BE2C (cell line): ENCODE results near the gene DCANP1.

Experiments used
- DNase-seq: peaks from one replicate; pipeline ENCODE4 v3.0.0-alpha.2; 2020
- H3K27me3 ChIP-seq: fragments of 250-450 bp; sonication (Bioruptor Pico); 2 replicates; pipeline ENCODE4 v1.5.1; 2020; ENCODE audit warnings: mild to moderate bottlenecking
- H3K36me3 ChIP-seq: fragments of 250-450 bp; sonication (Bioruptor Pico); 2 replicates; pipeline ENCODE4 v1.5.1; 2020; ENCODE audit warnings: mild to moderate bottlenecking
- H3K4me1 ChIP-seq: fragments of 250-450 bp; sonication (Bioruptor Pico); 2 replicates; pipeline ENCODE4 v1.5.1; 2020
- H3K4me3 ChIP-seq: 2 replicates; pipeline ENCODE4 v1.5.1; 2011; ENCODE audit warnings: low read depth, low read length
- H3K9me3 ChIP-seq: fragments of 250-450 bp; sonication (Bioruptor Pico); 2 replicates; pipeline ENCODE4 v1.5.1; 2020
- TF ChIP-seq, protein P1 (sequence below): IDR thresholded peaks from 2 replicates; pipeline ENCODE4 v1.5.1; 2012; ENCODE audit warnings: mild to moderate bottlenecking, low read depth, low read length

The DCANP1 gene

GRCh38 chr5:135399794-135400542, 47.2 kb downstream of the DCANP1 start:
- TF ChIP-seq, protein P1, sequence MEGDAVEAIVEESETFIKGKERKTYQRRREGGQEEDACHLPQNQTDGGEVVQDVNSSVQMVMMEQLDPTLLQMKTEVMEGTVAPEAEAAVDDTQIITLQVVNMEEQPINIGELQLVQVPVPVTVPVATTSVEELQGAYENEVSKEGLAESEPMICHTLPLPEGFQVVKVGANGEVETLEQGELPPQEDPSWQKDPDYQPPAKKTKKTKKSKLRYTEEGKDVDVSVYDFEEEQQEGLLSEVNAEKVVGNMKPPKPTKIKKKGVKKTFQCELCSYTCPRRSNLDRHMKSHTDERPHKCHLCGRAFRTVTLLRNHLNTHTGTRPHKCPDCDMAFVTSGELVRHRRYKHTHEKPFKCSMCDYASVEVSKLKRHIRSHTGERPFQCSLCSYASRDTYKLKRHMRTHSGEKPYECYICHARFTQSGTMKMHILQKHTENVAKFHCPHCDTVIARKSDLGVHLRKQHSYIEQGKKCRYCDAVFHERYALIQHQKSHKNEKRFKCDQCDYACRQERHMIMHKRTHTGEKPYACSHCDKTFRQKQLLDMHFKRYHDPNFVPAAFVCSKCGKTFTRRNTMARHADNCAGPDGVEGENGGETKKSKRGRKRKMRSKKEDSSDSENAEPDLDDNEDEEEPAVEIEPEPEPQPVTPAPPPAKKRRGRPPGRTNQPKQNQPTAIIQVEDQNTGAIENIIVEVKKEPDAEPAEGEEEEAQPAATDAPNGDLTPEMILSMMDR = no peak
- Histone ChIP-seq H3K27me3 (no peaks in the 10 kb centered on the region), H3K4me3 (peak overlapping the region; percentile 93), H3K9me3 (no peaks in the 10 kb centered on the region; the same call in 1 of the 2 replicates), H3K4me1 (peaks cover 6% of the 10 kb centered on the region), H3K36me3 (peaks cover 6% of the 10 kb centered on the region)
- DNase-seq = no peak

DNA sequence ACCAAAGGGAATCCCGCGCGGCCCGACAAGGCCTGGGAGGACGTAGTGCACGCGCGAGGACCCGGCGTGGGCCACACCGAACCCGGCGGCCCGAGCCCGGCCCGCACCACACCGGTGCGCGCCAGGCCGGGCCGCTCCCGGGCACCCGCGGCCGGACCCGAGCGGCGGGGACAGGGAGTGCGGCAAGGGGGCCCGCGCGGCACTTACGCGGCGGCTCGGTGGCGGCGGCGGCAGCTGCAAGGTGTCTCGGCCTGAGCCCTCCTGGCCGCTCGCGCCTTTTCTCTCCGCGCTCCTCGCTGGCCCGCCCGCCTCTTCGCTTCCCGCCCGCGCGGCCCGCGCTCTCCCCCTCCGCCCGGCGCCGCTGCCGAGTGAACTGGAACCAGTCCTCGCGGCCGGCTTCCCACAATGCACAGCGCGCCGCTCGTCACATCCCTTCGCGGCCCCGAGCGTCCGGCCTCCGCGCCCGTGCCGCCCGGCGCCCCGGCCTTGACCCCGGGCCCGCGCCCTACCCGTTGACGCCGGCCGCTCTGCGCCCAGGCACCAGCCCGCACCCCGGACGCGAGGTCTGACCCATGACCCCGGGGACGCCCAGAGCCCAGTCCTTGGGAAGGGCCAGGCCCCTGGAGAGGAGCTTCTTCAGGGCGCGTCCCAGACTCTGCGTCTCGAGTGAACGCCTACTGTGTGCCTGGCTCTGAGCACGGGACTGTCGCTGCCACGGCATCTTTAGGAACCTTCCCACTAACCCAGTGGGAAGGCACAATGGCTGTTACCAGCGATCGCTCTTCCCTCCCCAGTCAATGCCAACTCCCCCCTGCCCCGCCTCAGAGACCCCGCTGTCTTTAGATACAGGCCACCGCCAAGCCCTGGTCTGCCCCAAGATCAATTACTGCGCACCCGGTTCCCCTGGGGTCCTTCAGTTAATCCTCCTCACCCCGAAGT, 48.0 kb downstream of the DCANP1 start, which contains the start of gene MACROH2A1:
MACROH2A1 (minus strand) TSS at position 377 of the 939 bp plus-strand sequence. CDS start 10,138 bp downstream, outside the sequence.
- H3K36me3 ChIP-seq = peaks cover 6% of the 10 kb centered on the region
- TF ChIP-seq, protein P1 = no peak
- H3K4me3 ChIP-seq = peak within 1 kb of the TSS; percentile 93
- peaks cover 6% of the 10 kb centered on the region for H3K4me1 ChIP-seq
- DNase-seq = peak; percentile 93
- no peaks in the 10 kb centered on the region for H3K9me3 ChIP-seq
- no peaks in the 10 kb centered on the region for H3K27me3 ChIP-seq

- no peaks in the 10 kb centered on the region for H3K9me3 ChIP-seq
- H3K4me3 ChIP-seq = peak overlapping the region; percentile 93
- H3K36me3 ChIP-seq = peaks cover 13% of the 10 kb centered on the region
- H3K4me1 ChIP-seq = peaks cover 6% of the 10 kb centered on the region
- TF ChIP-seq, protein P1 = no peak
- H3K27me3 ChIP-seq = no peaks in the 10 kb centered on the region
- peak; percentile 47 for DNase-seq
These were observed 48.8 kb downstream of the DCANP1 start for GRCh38 chr5:135398160-135398854.

- TF ChIP-seq, protein P1 = no peak
- Histone ChIP-seq H3K4me3 (0 out of 2 replicates have a peak overlapping the region, but pooled peaks have one; percentile 4), H3K36me3 (peaks cover 24% of the 10 kb centered on the region), H3K4me1 (peaks cover 6% of the 10 kb centered on the region), H3K27me3 (no peaks in the 10 kb centered on the region), H3K9me3 (no peaks in the 10 kb centered on the region)
- DNase-seq = no peak
These were observed 50.1 kb downstream of the DCANP1 start for GRCh38 chr5:135397084-135397483.

DNA sequence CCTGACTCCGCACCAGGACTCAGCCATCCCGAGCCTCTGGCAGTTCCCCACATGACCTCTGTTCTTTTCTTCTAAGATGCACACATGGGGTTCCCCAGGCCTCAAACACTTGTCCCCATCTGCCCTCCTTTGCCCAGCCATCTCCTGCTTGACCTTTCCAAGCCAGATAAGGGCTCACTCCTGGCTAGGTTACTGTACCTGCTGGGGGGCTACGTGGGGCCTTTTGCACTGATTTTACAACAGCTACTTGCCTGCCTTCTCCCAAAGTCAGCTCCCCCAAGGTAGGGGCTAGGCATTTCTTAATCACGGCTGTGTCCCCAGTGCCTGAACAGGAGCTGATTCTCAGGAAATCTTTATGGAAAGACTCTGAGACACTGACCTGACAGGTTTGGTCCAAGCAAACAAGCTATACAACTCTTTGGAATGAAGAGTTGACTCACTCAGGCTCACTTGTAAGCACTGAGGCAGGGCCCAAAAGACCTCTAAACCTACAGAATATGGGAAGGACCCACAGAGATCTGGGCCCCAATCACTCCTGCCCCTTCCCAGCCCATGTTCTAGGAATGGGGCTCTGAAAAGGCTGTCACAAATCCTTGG, 50.6 kb downstream of the DCANP1 start:
- Histone ChIP-seq H3K4me1 (peaks cover 6% of the 10 kb centered on the region), H3K27me3 (no peaks in the 10 kb centered on the region), H3K36me3 (peaks cover 24% of the 10 kb centered on the region), H3K9me3 (no peaks in the 10 kb centered on the region), H3K4me3 (no peak overlapping the region)
- no peak for DNase-seq
- TF ChIP-seq, protein P1 = no peak
